ENCODE data around the gene UBE2F.

The UBE2F gene, protein sequence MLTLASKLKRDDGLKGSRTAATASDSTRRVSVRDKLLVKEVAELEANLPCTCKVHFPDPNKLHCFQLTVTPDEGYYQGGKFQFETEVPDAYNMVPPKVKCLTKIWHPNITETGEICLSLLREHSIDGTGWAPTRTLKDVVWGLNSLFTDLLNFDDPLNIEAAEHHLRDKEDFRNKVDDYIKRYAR

DNA sequence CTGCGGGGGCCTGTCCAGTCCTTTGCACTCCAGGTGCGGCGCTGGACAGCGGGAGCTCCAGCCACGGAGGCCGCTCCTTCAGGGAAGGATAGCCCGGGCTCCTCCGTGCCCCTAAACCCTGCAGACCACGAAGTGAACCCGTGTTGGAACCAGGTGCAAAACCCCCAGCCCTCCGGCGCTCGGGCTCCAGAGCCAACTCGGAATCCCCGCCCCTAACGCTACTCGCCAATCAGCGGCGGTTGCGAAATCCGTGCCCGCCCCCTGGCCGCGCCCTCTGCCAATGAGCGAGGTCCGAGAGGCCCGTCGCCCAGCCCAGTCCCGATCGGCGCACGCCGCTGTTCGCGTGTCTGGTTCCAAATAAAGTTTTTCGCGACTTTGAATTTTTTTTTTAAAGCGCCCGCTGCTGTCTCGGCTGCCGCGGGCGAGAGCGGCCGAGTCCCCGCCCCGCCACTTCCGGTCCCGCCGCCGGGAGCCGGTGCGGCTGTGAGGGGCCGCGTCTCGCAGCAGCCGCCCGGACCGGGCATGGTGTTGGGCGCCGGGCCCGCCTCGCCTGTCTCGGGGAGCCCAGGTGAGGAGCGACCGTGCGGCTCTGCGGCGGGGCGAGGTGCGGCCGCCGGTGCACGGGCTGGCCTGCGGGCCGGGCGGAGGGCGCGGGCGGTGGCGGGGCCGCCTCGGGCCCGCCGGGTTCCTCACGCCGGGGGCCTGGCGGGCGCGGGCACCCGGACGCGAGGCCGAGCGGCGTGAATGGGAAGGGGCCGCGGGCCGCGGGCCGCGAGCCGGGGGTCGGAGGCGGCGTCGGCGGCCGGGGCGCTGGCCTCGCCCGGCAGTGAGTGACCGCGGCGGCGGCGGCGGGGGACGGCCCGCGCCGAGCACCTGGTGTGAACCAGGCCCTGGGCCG lies at the start of gene UBE2F:
UBE2F (plus strand) TSS at position 450 of the 898 bp plus-strand sequence. CDS start 6,094 bp downstream, outside the sequence.
- DNase-seq: peak; percentile 99

DNA sequence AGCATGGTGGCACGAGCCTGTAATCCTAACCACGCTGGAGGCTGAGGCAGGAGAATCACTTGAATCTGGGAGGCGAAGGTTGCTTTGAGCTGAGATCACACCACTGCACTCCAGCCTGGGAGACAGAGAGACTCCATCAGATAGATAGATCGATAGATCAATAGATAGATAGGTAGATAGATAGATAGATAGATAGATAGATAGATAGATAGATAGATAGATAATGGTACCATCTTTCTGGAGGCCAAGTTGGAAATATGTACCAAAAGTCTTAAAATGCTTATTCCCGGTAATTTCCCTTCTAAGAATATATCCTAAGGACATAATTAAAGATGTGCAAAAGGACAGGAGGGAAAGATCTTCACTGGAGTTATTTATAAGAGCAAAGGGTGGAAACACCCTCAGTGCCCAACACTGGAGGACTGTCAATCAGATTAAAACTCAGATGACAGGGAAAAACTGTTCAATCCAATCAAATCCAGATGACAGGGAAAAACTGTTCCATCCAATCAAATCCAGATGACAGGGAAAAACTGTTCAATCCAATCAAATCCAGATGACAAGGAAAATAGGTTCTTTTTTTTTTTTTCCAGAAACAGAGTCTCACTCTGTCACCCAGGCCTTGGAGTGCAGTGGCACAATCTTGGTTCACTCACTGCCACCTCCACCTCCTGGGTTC lies 49.0 kb upstream of the UBE2F start:
- no peak for DNase-seq

DNA sequence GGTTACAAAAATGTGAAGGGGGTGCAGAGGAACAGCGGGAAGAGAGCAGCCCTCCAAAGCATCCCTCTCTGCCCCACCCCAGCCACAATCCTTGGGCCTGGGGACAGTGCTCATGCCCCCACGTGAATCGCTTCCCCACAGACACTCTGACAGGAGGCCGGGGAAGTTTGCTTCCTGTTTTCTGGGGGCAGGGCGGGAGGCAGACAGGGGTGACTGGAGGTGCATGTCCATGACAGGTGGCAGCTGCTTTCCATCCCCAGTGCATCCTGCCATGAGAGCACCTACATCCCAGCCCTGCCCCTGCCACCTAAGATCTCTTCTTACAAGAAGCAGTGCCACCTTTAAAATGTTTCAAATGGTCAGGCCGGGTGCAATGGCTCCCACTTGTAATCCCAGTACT lies 47.2 kb upstream of the UBE2F start:
- DNase-seq: no peak

DNA sequence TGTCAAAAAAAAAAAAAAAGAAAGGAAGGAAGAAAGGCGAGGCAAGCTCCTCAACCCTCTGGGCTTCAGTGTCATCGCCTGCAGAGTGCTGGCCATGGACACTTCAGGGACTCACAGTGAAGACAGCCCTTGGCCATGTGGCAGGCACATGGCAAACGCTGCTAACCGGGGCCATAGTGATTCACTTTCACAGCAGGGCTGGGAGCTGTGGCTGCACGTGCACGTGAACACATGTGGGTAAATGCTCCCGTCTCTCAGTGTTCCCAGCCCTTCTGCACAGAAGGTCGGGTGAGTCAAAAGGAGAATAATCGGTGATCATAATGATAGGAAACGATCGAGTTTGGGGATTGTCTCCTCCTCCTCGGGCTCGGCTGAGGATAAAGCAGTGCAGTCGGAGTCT lies 46.1 kb upstream of the UBE2F start:
- DNase-seq: no peak

DNA sequence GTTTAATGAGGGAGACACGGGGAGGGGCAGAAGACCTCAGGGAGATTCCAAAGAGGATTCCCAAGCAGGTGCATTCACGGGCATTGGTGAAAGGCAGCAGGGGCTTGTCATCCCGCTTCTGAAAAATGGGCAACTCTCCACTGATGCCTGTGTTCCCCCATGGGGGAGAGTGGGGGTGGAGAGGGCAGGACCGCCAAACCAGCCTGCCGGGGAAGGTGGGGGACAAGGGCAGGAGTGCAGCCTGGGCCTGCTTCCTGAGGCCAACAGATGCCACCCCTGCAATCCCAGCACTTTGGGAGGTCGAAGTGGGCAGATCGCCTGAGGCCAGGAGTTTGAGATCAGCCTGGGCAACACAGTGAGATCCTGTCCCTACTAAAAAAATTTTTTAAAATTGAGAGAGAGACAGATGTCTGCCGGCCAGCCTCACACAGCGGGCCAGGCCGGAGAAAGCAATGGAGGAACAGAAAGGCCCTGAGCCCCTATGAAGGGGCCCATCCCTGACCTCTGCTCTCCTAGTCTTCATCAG lies 44.8 kb upstream of the UBE2F start:
- DNase-seq: no peak

DNA sequence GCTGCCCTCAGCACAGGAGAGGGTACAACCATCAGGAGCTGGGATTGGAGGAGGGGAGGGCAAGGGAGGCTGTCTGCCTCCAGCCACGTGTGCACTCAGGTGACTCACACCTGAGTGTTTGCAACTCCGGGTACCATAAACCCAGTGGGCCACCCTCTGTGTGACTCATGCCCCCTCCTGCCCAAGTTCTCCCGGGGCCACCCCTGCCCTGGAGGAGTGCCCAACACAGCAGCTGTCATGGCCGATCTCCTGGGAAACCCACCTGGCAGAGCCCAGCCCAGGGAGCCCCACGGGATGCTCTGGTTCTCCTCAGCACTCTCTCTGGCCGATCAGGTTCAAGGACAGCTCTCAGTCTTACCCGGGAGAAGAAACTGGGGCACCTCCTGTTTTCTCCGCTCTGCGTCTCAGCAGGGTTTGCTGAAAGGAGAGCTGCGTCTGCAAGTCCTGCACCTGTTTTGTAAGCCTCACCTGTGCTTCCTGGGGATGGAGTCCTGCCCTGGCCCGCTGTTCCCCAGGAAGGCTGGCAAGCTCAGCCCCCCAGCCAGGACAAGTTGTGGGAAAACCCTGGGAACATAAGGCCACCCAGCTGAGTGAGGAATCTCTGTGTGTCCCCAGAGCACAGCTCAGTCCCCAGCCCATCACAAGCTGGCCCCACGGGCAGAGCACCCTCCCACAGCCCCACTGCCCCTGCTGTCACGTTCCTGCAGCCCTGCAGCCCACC lies 44.0 kb upstream of the UBE2F start:
- DNase-seq: peak; percentile 47

DNA sequence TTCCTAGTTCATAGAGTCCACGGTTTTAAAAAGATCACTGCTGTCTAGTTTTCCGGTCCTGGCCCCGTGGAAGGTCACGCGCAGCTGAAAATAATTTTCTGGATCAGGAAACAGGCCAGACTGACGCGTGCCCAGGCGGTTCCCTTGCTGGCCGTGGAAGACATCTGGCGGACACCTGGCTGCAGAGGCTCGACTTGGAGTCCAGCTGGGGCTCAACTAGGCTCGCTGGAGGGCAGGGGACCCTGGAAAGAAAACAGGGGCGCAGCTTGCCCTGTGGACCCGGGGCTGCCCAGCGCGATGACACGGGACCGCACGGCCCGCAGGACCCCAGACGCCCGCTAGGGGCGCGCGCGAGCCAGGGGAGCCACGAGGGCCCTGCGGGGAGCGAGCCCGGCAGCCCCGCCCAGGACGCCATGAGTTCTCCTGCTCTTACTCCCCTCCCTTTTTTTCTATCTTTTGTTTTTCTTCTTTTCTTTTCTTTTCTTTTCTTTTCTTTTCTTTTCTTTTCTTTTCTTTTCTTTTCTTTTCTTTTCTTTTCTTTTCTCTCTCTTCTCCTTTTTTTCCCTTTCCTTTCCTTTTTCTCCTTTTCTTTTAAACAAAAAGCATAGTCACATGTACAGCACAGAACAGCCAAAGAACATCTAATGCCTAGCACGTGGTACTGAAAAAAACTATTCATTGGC lies 43.2 kb upstream of the UBE2F start:
- peak; percentile 89 for DNase-seq

DNA sequence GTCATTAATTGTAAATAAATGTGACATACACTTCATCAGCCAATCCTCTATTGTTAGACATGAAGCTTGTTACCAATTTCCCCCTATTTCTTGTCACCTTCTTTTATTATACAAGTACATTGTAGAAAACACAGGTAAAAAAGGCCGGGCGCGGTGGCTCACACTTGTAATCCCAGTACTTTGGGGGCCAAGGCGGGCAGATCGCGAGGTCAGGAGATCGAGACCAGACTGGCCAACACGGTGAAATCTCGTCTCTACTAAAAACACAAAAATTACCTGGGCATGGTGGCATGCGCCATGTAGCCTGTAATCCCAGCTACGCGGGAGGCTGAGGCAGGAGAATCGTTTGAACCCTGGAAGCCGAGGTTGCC lies 42.7 kb upstream of the UBE2F start:
- no peak for DNase-seq

DNA sequence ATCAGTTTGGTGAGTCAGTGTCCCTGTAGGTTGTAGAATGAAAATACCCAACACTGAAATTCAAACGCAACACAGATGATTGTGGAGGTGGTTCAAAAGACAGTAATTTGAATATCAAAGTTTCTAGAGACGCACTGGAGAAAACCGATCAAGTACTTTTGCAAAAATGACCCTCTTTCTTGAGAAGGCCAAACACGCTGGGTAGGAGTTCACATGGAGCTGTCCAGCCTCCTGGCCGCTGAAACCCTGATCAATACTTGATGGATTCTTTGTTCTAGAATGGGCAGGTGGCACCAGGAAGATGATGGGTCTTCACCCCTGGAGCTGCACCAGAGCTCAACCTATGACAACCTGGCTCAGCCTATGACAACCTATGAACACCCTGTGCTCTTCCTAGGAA lies 39.7 kb upstream of the UBE2F start:
- DNase-seq: no peak

DNA sequence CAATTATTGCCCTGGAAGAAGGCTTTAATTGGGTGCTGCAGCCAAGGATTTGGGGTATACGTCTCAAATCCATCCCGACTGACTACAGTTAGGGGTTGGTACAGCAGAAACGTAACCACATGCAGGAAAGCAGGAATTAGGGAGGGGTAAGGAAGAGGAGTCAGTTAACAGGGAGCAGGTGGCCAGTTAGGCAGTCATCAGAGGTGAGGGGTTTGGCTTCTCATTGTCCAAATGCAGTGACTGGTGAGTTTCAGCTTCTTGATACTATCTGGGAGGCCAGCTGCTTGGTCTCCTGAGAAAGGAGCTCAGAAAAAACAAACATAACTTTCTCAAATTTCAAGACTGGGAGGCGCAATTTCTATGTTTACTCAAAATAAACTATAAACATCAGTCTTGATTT lies 38.8 kb upstream of the UBE2F start:
- DNase-seq: no peak

DNA sequence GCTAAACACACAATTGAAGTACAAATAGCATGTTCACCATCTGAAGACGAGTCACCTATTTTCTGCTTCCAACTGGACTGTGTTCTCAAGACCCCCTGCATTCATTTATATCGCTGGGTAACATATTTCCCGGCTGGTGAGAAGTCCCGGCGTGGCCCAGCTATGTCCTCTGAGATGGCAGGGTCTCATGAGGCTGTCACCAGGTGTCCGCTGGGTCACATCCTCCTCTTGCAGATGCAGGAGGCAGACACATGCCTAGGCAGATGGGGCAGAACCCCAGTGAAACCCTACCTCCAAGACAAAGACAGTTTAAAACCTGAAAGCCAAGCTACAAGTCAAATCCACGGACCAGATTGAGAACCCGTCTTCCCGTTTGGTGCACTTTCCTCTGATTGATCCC lies 36.8 kb upstream of the UBE2F start:
- DNase-seq: no peak

DNA sequence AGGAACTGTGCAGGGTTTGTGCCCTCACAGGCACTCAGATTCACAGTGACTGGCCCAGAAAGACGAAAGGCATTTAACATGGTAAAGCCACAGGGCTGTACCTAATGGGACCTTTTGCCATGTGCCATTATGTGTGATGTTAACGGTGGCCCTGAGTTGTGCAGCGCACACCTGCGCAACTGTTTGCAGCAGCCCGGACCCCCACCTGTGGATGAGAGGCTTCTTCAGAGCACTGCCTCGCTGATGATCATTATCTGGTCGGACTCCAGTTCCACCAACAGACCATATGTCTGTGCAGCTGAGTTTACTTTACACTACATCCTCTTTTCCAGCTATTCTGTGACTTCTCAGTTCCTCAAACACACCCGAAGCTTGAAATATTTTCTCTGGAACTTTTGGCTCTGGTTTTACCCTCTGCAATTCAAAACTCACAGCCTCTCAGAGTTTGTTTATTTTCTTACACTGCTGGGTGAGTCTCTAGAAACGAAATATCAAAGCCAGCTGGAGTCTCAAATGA lies 35.6 kb upstream of the UBE2F start:
- no peak for DNase-seq

DNA sequence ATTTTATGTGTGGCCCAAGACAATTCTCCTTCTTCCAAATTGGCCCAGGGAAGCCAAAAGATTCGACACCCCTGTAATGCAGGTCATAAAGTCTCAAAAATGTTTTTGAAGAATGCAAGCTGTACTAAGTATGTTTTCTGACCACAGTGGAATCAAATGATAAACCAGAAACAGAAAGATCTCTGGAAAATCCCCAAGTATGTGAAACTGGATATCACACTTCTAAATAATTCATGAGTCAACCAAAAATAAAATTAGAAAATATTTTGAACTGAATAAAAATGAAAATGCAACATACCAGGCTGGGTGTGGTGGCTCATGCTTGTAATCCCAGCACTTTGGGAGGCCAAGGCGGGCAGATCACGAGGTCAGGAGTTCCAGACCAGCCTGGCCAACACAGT lies 34.1 kb upstream of the UBE2F start:
- no peak for DNase-seq

DNA sequence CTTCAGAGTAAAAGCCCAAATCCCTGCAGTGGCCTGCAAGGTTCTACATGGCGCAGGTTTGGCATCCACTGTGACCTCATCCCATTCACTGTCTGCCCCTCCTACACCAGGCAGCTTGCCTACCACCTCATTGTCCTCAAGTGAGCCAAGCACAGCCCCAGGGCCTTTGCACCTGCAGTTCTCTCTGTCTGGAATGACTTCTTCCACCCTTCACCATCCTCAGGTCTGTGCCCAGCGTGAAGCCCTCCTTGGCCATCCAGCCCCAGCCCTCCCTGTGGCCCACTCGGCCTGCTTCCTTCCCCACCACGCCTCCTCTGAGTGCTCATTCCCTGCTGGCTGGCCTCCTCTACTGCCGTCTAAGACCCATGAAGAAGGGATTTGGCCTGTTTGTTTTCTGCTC lies 32.6 kb upstream of the UBE2F start:
- DNase-seq: no peak

DNA sequence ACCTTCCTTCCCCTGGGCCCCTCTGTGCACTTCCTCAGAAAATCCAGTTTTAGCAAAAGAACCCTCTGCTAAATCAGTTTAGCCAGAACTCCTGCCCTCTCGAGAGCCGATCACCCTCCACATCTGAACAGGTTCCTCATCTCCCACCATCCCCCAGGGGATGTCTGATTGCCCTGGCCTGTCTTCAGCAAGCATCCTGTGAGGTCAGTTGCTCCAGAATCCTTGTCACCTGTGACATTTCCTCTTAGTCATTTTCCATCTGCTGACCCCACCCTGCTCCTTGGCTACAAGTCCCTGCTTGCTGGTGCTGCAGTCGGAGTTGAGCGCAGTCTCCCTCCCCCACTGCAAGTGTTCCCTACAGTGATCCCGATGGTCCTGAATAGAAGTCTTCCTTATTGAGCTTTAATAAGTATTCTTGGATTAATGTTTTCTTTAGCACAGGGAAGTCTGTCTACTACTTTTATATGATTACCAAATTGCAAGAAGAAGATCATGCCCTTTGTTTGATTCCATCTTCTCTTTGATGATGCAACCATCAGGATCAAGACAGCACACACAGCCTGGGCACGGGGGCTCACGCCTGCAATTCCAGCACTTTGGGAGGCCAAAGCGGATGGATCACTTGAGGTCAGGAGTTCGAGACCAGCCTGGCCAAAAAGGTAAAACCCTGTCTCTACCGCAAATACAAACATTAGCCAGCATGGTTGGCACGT lies 30.9 kb upstream of the UBE2F start:
- no peak for DNase-seq

DNA sequence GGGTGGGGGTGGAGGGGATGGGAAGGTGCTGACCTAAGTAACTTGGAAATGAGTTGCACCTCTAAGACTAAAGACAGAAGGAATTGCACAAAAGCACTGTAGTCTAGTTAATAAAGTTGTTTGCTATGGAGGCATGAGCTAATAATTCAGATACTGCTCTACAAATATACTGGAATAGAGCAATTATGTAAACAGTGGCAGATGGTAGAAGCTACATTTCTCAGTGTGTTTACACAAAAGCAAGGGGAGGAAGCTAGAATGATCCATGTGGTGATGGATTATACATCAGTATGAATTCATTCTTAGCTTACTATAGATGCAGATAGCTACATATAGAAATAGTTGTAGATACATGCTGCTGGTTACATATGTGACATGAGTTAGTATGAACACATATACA lies 27.6 kb upstream of the UBE2F start:
- DNase-seq: no peak

DNA sequence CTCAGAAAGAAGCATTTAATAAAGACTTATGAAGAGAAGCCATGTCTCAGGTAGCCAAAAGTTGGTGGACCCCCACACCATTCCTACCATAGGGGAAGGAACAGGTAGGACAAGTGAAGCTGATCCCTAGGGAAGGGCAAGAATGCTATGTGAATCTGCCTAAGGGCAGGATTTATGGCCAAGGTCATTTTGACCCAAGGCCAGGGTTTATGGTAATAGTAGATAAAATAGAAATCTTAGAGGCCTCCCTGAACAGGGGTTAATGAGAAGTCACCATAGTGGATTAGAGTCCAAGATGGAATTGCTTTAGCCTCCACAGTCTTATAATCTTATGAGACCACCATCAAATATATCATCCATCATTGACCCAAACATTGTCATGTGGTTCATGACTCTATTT lies 26.0 kb upstream of the UBE2F start:
- DNase-seq: no peak

DNA sequence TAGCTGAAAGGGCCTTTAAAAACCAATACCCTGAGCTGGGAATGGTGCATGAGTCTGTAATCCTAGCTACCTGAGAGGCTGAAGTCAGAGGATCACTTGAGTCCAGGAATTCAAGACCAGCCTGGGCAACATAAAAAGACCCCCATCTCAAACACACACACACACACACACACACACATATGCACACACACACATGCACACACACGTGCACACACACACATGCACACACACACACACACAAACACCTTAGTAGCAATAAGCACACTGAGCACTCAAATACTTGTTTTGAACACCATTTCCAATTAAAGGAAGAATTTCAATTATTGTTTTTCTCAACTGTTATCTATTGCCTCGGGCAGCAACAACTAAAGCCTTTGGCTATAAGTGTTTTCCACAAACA lies 25.6 kb upstream of the UBE2F start:
- DNase-seq: no peak

DNA sequence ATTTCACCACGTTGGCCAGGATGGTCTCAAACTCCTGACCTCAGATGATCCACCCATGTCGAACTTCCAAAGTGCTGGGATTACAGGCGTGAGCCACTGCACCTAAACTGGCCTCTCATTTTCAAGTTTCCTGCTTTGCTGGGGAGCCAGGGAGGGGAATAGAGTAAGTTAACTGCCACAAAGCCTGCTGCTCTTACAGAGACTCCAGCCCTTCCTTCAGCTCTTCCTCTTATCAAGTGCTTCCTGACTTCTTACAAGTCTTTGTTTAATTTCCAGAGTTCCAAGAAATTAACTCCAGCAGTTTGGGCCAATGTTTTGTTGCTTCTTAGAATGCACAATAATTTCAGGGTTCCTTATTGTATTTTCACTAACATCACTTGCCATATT lies 24.3 kb upstream of the UBE2F start:
- no peak for DNase-seq

DNA sequence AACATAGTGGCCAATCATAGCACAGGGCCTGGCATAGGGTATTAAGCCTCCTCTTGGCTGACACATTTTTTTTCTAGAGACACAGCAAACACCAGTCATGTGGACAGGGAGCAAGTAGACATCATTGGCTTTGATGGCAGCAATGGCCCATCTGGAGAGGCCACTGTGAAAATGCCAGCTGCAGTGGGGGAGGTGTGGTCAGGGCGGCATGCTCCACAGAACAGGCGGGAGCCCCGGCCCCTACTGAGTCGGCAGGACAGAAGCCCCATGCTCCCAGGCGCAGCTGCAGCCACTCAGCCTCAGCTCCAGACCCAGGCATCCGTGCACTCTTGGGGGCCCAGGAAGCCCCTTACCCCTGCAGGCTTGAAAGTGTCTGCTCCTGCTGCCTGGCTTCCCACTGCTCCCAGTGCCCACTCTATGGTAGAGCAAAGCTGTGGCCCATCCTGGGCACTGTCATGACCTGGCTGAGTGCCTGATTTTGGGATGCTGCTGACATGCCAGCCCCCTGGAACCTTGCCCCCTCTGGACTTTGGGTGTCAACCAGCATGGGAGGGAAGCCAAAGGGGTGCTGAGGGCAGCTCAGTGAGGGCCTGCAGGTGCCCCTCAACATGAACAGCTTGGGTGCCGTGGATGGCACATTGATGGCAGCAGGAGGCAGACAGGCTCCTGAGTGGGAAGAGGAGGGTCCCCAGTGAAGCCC lies 23.3 kb upstream of the UBE2F start:
- no peak for DNase-seq

DNA sequence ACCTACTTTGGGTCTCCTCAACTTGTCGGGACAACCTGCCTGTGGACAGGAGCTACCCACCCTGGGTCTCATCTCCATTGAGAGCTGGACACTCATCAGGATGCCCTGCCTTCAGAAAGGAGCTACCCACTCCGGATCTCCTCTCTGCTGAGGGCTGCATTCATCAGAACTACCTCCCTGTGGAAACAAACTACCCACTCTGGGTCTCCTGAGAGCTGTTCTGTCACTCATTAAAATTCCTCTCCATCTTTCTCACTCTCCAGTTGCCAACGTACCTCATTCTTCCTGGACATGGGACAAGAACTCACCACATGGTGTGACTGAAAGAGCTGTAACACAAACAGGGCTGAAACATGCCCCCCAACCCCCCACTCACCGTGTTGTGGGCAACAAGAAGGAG lies 22.5 kb upstream of the UBE2F start:
- DNase-seq: no peak
